SU-DHL-6 (cell line): ENCODE data around the gene UBASH3A.

ENCODE experiments used
- H2AFZ ChIP-seq: fragments of 200-600 bp; sonication (generic); 2 replicates; pipeline ENCODE4 v1.6.1; 2014; ENCODE audit warnings: low read depth, mild to moderate bottlenecking, moderate library complexity, mixed read lengths, antibody characterized with exemption, low read length; ENCODE audit not compliant: severe bottlenecking
- H3F3A ChIP-seq: fragments of 200-600 bp; shearing (Covaris generic); 2 replicates; pipeline ENCODE4 v1.6.0; 2016; ENCODE audit warnings: antibody characterized with exemption, mild to moderate bottlenecking; ENCODE audit not compliant: insufficient read depth
- H3K27ac ChIP-seq: fragments of 200-600 bp; sonication (generic); 2 replicates; pipeline ENCODE4 v1.5.1; 2016; ENCODE audit warnings: low read depth, mild to moderate bottlenecking, low read length, moderate library complexity, mixed read lengths
- H3K27me3 ChIP-seq: fragments of 200-600 bp; sonication (generic), shearing (Covaris generic); 2 replicates; pipeline ENCODE4 v1.6.0; 2014; ENCODE audit warnings: mild to moderate bottlenecking, low read length
- H3K36me3 ChIP-seq: fragments of 200-600 bp; sonication (generic); 2 replicates; pipeline ENCODE4 v1.6.1; 2014; ENCODE audit warnings: mild to moderate bottlenecking, low read length, mixed read lengths
- H3K4me2 ChIP-seq: fragments of 300-600, 200-600 bp; shearing (Covaris generic), sonication (generic); 2 replicates; pipeline ENCODE4 v1.6.0; 2014; ENCODE audit warnings: low read length, low read depth, mild to moderate bottlenecking; ENCODE audit not compliant: poor library complexity, severe bottlenecking
- H3K4me3 ChIP-seq: fragments of 200-600 bp; sonication (generic); 2 replicates; pipeline ENCODE4 v1.5.1; 2014; ENCODE audit warnings: antibody characterized with exemption, low read length, mild to moderate bottlenecking, mixed read lengths; ENCODE audit not compliant: insufficient read depth, poor library complexity, severe bottlenecking
- H3K79me2 ChIP-seq: fragments of 200-600 bp; sonication (generic); 2 replicates; pipeline ENCODE4 v1.6.1; 2014; ENCODE audit warnings: mild to moderate bottlenecking, low read length, moderate library complexity; ENCODE audit not compliant: insufficient read depth
- H3K9ac ChIP-seq: fragments of 200-600 bp; sonication (generic); 2 replicates; pipeline ENCODE4 v1.7.0; 2014; ENCODE audit warnings: mild to moderate bottlenecking, low read length
- H3K9me2 ChIP-seq: fragments of 200-600 bp; sonication (generic); replicated peaks from 2 replicates; pipeline ENCODE4 v1.6.1; 2014; ENCODE audit warnings: low read length; ENCODE audit not compliant: insufficient read depth
- H3K9me3 ChIP-seq: fragments of 200-600 bp; sonication (generic); 2 replicates; pipeline ENCODE4 v1.6.1; 2014; ENCODE audit warnings: low read length, mixed read lengths; ENCODE audit not compliant: insufficient read depth
- H4K20me1 ChIP-seq: fragments of 200-600 bp; sonication (generic); 2 replicates; pipeline ENCODE4 v1.6.1; 2014; ENCODE audit warnings: low read depth, mild to moderate bottlenecking, antibody characterized with exemption, low read length, moderate library complexity, mixed read lengths
- EZH2phosphoT487 ChIP-seq: fragments of 200-600 bp; sonication (generic), shearing (Covaris generic); conservative IDR thresholded peaks from 2 replicates; pipeline ENCODE4 v1.6.1; 2018; ENCODE audit warnings: mild to moderate bottlenecking, antibody characterized with exemption, low read length, moderate library complexity, mixed read lengths
- TF ChIP-seq, protein P1 (sequence below): fragments of 200-600 bp; sonication (generic); IDR thresholded peaks from one replicate; pipeline ENCODE4 v1.5.1; 2017; ENCODE audit warnings: antibody characterized with exemption, mild to moderate bottlenecking, low read length, moderate library complexity; ENCODE audit not compliant: insufficient read depth, poor library complexity, severe bottlenecking

The UBASH3A gene

GRCh38 chr21:42438316-42439205, 34.9 kb downstream of the UBASH3A start:
- H2AFZ ChIP-seq, result no peak overlapping the region
- H3K36me3 ChIP-seq, result no peaks in the 10 kb centered on the region

GRCh38 chr21:42439284-42440186, 35.8 kb downstream of the UBASH3A start:
- H3K9ac ChIP-seq, result no peak overlapping the region
- no peak for TF ChIP-seq EZH2phosphoT487
- TF ChIP-seq, protein P1, sequence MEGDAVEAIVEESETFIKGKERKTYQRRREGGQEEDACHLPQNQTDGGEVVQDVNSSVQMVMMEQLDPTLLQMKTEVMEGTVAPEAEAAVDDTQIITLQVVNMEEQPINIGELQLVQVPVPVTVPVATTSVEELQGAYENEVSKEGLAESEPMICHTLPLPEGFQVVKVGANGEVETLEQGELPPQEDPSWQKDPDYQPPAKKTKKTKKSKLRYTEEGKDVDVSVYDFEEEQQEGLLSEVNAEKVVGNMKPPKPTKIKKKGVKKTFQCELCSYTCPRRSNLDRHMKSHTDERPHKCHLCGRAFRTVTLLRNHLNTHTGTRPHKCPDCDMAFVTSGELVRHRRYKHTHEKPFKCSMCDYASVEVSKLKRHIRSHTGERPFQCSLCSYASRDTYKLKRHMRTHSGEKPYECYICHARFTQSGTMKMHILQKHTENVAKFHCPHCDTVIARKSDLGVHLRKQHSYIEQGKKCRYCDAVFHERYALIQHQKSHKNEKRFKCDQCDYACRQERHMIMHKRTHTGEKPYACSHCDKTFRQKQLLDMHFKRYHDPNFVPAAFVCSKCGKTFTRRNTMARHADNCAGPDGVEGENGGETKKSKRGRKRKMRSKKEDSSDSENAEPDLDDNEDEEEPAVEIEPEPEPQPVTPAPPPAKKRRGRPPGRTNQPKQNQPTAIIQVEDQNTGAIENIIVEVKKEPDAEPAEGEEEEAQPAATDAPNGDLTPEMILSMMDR, result no peak
- no peaks in the 10 kb centered on the region for H3K79me2 ChIP-seq
- H3K27me3 ChIP-seq, result no peaks in the 10 kb centered on the region
- no peaks in the 10 kb centered on the region for H3F3A ChIP-seq
- H3K4me2 ChIP-seq, result no peak overlapping the region
- no peak overlapping the region for H2AFZ ChIP-seq
- no peaks in the 10 kb centered on the region for H3K36me3 ChIP-seq
- H4K20me1 ChIP-seq, result no peaks in the 10 kb centered on the region
- no peaks in the 10 kb centered on the region for H3K9me3 ChIP-seq
- H3K27ac ChIP-seq, result no peak overlapping the region
- no peaks in the 10 kb centered on the region for H3K9me2 ChIP-seq
- no peak overlapping the region for H3K4me3 ChIP-seq

More at GRCh38 chr21:42438316-42439205, 34.9 kb downstream of the UBASH3A start:
- H3K9me3 ChIP-seq, result no peaks in the 10 kb centered on the region
- H3K79me2 ChIP-seq, result no peaks in the 10 kb centered on the region
- H3K4me3 ChIP-seq, result no peak overlapping the region
- H3K27me3 ChIP-seq, result no peaks in the 10 kb centered on the region
- no peak overlapping the region for H3K4me2 ChIP-seq
- TF ChIP-seq, protein P1, result no peak
- no peak for TF ChIP-seq EZH2phosphoT487
- H3K9me2 ChIP-seq, result no peaks in the 10 kb centered on the region
- H3K9ac ChIP-seq, result no peak overlapping the region
- H4K20me1 ChIP-seq, result no peaks in the 10 kb centered on the region
- no peaks in the 10 kb centered on the region for H3F3A ChIP-seq
- no peak overlapping the region for H3K27ac ChIP-seq

GRCh38 chr21:42440187-42440792, 36.6 kb downstream of the UBASH3A start:
- Histone ChIP-seq H3K9ac (no peak overlapping the region), H3F3A (no peaks in the 10 kb centered on the region), H3K27ac (no peak overlapping the region), H3K4me2 (no peak overlapping the region), H3K4me3 (no peak overlapping the region), H3K9me2 (no peaks in the 10 kb centered on the region), H3K9me3 (no peaks in the 10 kb centered on the region), H2AFZ (no peak overlapping the region), H4K20me1 (no peaks in the 10 kb centered on the region), H3K36me3 (no peaks in the 10 kb centered on the region), H3K79me2 (no peaks in the 10 kb centered on the region), H3K27me3 (no peaks in the 10 kb centered on the region)
- TF ChIP-seq, protein P1, result no peak
- TF ChIP-seq EZH2phosphoT487, result no peak
